Right lobe of liver (tissue), 6 donors: ENCODE results near the gene CAPN5. TPM values are rescaled to one million over a fixed set of nuclear protein-coding genes. Genes with fewer than 3 reads are reported as not detected.
A peak's percentile ranks its signal among the peaks of the same experiment; 100 is the strongest.

Experiments used
- ATAC-seq, 4 donors: fragments of 200-7000 bp; cut with Tn5 transposase; one replicate each; pipeline ENCODE4 v1.9.1; 2020; ENCODE audit warnings: mild to moderate bottlenecking in 4 of 4, moderate library complexity in 4 of 4
- DNase-seq, 3 donors: peaks; one replicate each; pipeline ENCODE4 v3.0.0-alpha.2; 2020
- H3K27ac ChIP-seq, 3 donors: fragments of 200-600 bp; one replicate each; pipeline ENCODE4 v1.8.0; 2022
- H3K27me3 ChIP-seq, 2 donors: fragments of 200-600 bp; one replicate each; pipeline ENCODE4 v1.8.0; 2022
- H3K36me3 ChIP-seq, 4 donors: fragments of 200-600 bp; sonication (generic) in 1 of 4; one replicate each; pipeline versions ENCODE4 v1.5.1 to v1.8.0; 2017 to 2022; ENCODE audit warnings: control low read depth in 1 of 4
- H3K4me1 ChIP-seq, 4 donors: fragments of 200-600 bp; sonication (generic) in 1 of 4; one replicate each; pipeline versions ENCODE4 v1.5.1 to v1.8.0; 2017 to 2022; ENCODE audit warnings: control low read depth in 1 of 4
- H3K4me3 ChIP-seq, 3 donors: fragments of 200-600 bp; one replicate each; pipeline ENCODE4 v1.8.0; 2022
- H3K9me3 ChIP-seq, 4 donors: fragments of 200-600 bp; sonication (generic) in 1 of 4; one replicate each; pipeline versions ENCODE4 v1.5.1 to v1.8.0; 2017 to 2022; ENCODE audit warnings: control low read depth in 1 of 4
- CTCF ChIP-seq, 4 donors: fragments of 200-600 bp in 3 of 4; fragments of 450-650 bp in 1 of 4; IDR thresholded peaks; one replicate each; pipeline versions ENCODE4 v1.5.1 to v1.8.0; 2016 to 2022; ENCODE audit warnings: antibody characterized with exemption in 4 of 4, mild to moderate bottlenecking in 2 of 4
- POLR2A ChIP-seq: fragments of 450-650 bp; IDR thresholded peaks from one replicate; pipeline ENCODE4 v1.6.1; 2017; ENCODE audit warnings: antibody characterized with exemption, mild to moderate bottlenecking
- WGBS: methylation state at CpG from one replicate; pipeline ENCODE4 v1.1.6; 2018; ENCODE audit warnings: low coverage, low lambda C conversion rate; ENCODE audit not compliant: insufficient coverage; ENCODE audit errors: missing lambda C conversion rate; 5-methylcytosine and 5-hydroxymethylcytosine counted together
- intact Hi-C, 2 donors: fragments of 100-400 bp; cut with DNase I; formaldehyde crosslinking; loops; one replicate each; pipeline versions ENCODE4 v1.11.2 to v1.14.1; 2022
- total RNA-seq, 6 experiments: library from RNA; depleted of rRNA in 2 of 6; stranded (reverse); fragments of >200 nt in 2 of 6; fragmentation: NEBNext Ultra II Directional in 3 of 6; extraction: Animal tissue kit (Norgen Biotek cat#: 25700) in 3 of 6; gene quantifications; one replicate each; pipeline versions ENCODE4 v1.1.0 to v1.2.4, GENCODE V29; 2016 to 2023
- donor health status: DM: no; HTN: yes; CAD: no.
- donor health status: DM: no; HTN: no; CAD: no.
- donor health status: DM: no; HTN: no; CAD: no.
- donor health status: DM: no; HTN: yes; CAD: no.
- donor health status: DM: no; HTN: yes; CAD: no.

CAPN5 gene
- total RNA-seq, 6 experiments from 2014 or later = 23.1 to 66.7 (median 43.3) TPM

- TF ChIP-seq POLR2A (no peak), CTCF (IDR thresholded peaks at IDR 0.05) (no peak)
- peaks cover 0 to 29% (median 13%) of the 10 kb centered on the region in 4 donors for H3K4me1 ChIP-seq
- 70% methylated on average over 3 of the region's 8 CpGs for WGBS
- H3K9me3 ChIP-seq = no peaks in the 10 kb centered on the region
- H3K4me3 ChIP-seq = no peak overlapping the region
- H3K27ac ChIP-seq = no peak overlapping the region
- no peaks in the 10 kb centered on the region for H3K27me3 ChIP-seq
- intact Hi-C loops = no loop called here
- peak in 1 of 3 donors; percentile 51 for DNase-seq
- H3K36me3 ChIP-seq = no peaks in the 10 kb centered on the region
- no peak for ATAC-seq
Observed at GRCh38 chr11:77143405-77144020, 76.7 kb downstream of the CAPN5 start.

GRCh38 chr11:77144196-77144856 lies 77.6 kb downstream of the CAPN5 start:
- 67% methylated on average over 1 of the region's 9 CpGs for WGBS
- H3K4me1 ChIP-seq = peaks cover 0 to 29% (median 13%) of the 10 kb centered on the region in 4 donors

DNA sequence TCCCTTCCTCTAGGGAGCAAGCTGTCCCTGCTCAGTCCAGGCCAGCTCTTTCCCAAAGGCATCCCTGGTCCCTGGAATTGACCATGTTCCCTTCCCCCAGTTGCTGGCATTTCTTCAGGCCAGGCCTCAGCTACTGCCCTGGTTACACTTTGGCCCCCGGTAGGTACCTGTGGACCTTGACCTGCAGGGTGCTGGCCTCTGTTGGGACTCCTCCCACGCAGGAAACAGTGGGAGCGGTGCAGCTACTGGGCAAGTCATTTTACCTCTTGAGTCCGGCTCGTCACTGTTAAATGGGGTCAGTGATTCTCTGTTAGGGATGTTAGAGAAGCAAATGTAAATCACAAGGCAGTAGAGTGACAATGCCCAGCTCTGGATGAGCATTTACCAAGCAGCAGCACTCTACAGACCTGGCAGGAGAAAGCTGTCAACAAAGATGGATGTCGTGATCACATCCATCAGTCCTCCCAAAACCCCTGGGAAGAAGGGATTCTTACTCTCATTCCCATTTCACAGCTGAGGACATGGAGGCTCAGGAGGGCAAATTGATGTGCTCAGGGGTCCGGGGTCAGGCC lies 78.2 kb downstream of the CAPN5 start:
- DNase-seq (peak; percentile 85 to 96 (median 91)), ATAC-seq (peak; percentile 89 to 95 (median 92))
- TF ChIP-seq POLR2A = peak; percentile 45
- TF ChIP-seq CTCF (IDR thresholded peaks at IDR 0.05) = no peak
- H3K9me3 ChIP-seq = no peaks in the 10 kb centered on the region
- peak overlapping the region in 2 of 3 donors; percentile 2 to 37 for H3K27ac ChIP-seq
- intact Hi-C loops = no loop called here
- no peak overlapping the region for H3K4me3 ChIP-seq
- H3K4me1 ChIP-seq = peaks cover 0 to 27% (median 13%) of the 10 kb centered on the region in 4 donors
- no peaks in the 10 kb centered on the region for H3K36me3 ChIP-seq
- WGBS = 22% methylated on average over 5 of the region's 7 CpGs
- no peaks in the 10 kb centered on the region for H3K27me3 ChIP-seq

More at GRCh38 chr11:77144196-77144856, 77.6 kb downstream of the CAPN5 start:
- Histone ChIP-seq H3K9me3 (no peaks in the 10 kb centered on the region), H3K36me3 (no peaks in the 10 kb centered on the region), H3K27ac (peak overlapping the region in 1 of 3 donors; percentile 29), H3K27me3 (no peaks in the 10 kb centered on the region), H3K4me3 (no peak overlapping the region)
- ATAC-seq (peak in 3 of 4 donors; percentile 2 to 12 (median 10)), DNase-seq (peak in 1 of 3 donors; percentile 40)
- intact Hi-C loops = no loop called here
- TF ChIP-seq CTCF (IDR thresholded peaks at IDR 0.05) (no peak), POLR2A (no peak)

DNA sequence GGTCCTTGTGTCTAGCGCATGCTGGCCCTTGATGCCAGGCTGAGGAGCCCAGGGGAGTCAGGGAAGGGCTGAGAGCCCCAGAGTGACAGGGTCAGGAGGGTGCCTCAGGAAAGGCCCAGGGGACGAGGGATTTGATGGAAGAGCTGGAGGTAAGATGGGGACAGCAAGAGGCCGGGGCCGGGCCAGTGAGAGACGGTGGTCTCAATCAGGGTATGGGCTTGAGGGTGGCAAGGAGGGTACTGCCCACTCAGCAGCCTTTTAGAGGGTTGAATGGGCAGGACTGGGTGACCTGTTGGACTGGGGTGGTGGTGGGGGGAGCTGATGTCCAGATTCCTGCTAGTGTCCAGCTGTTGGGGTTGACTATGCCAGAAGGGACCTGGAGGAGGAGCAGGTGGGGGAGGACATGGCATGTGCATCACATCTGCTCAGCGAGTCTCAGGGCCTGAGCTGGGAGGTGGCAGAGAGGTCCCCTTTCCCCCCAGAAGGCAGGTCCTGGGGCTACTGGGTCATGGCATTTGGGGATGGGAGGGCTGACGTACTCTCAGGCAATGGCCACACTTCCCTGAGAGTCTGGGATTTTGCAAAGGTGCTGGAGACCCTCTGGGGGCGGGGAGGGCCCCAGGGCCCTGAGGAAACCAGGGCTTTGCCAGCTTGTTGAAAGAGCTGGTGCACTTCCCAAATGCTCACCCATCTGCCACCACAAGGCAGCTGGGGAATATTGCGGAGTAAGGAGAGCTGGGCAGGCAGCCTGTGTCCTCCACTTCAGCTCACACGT lies 79.7 kb downstream of the CAPN5 start:
- intact Hi-C loops = no loop called here
- H3K36me3 ChIP-seq = no peaks in the 10 kb centered on the region
- H3K4me1 ChIP-seq = peaks cover 0 to 26% (median 9%) of the 10 kb centered on the region in 4 donors
- H3K9me3 ChIP-seq = no peaks in the 10 kb centered on the region
- WGBS = 82% methylated on average over 7 of the region's 10 CpGs
- H3K4me3 ChIP-seq = no peak overlapping the region
- no peak for ATAC-seq
- H3K27ac ChIP-seq = no peak overlapping the region
- peak in 1 of 3 donors; percentile 48 for DNase-seq
- no peaks in the 10 kb centered on the region for H3K27me3 ChIP-seq
- TF ChIP-seq POLR2A (no peak), CTCF (IDR thresholded peaks at IDR 0.05) (no peak)
